ENCODE measurements around the gene RETREG2.

GRCh38 chr2:219210196-219210885, 32.3 kb downstream of the RETREG2 start:
- TF ChIP-seq, protein P1, sequence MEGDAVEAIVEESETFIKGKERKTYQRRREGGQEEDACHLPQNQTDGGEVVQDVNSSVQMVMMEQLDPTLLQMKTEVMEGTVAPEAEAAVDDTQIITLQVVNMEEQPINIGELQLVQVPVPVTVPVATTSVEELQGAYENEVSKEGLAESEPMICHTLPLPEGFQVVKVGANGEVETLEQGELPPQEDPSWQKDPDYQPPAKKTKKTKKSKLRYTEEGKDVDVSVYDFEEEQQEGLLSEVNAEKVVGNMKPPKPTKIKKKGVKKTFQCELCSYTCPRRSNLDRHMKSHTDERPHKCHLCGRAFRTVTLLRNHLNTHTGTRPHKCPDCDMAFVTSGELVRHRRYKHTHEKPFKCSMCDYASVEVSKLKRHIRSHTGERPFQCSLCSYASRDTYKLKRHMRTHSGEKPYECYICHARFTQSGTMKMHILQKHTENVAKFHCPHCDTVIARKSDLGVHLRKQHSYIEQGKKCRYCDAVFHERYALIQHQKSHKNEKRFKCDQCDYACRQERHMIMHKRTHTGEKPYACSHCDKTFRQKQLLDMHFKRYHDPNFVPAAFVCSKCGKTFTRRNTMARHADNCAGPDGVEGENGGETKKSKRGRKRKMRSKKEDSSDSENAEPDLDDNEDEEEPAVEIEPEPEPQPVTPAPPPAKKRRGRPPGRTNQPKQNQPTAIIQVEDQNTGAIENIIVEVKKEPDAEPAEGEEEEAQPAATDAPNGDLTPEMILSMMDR (IDR thresholded peaks at IDR 0.05): no peak
- TF ChIP-seq POLR2A (IDR thresholded peaks at IDR 0.05): no peak

All from body of pancreas (tissue), 4 donors.